Stimulated activated CD4-positive, alpha-beta T cell treated with anti-CD3 and anti-CD28 coated beads, TNF-alpha, amount 100 ng/mL, for 24 hours (primary cell): Measurements from ENCODE around the gene DOC2B.
"Not testable (repeated sequence)": the region's sequence is repeated elsewhere in the genome, so short reads cannot be mapped to it uniquely, and the experiment has no call there.

Experiments
- DNase-seq, 3 experiments: peaks; one replicate each; pipeline ENCODE4 v3.0.0-alpha.2; 2020; ENCODE audit warnings: low read depth in 3 of 3

The DOC2B gene

GRCh38 chr17:213286-214105 lies 32.0 kb upstream of the DOC2B start:
- DNase-seq, result no peak

GRCh38 chr17:210402-210801 lies 29.0 kb upstream of the DOC2B start:
- DNase-seq, result no peak

- DNase-seq, result no peak
These were observed 27.0 kb upstream of the DOC2B start for GRCh38 chr17:208429-208828.

- DNase-seq, result no peak
These were observed 26.3 kb upstream of the DOC2B start for GRCh38 chr17:207775-208174.

- DNase-seq, result no peak
These were observed 25.6 kb upstream of the DOC2B start for GRCh38 chr17:206941-207560.

GRCh38 chr17:206484-206883 lies 25.0 kb upstream of the DOC2B start:
- DNase-seq, result not testable (repeated sequence)

- DNase-seq, result no peak
These were observed 24.4 kb upstream of the DOC2B start for GRCh38 chr17:205817-206216.

GRCh38 chr17:205148-205669 lies 23.8 kb upstream of the DOC2B start:
- DNase-seq, result no peak

GRCh38 chr17:204427-205147 lies 23.1 kb upstream of the DOC2B start:
- DNase-seq, result no peak

- DNase-seq, result no peak
These were observed 21.1 kb upstream of the DOC2B start for GRCh38 chr17:202501-202951.

GRCh38 chr17:201736-202135 lies 20.3 kb upstream of the DOC2B start:
- not testable (repeated sequence) for DNase-seq

- DNase-seq, result not testable (repeated sequence)
These were observed 19.8 kb upstream of the DOC2B start for GRCh38 chr17:201257-201656.

GRCh38 chr17:200586-200985 lies 19.1 kb upstream of the DOC2B start:
- DNase-seq, result no peak

- no peak for DNase-seq
These were observed 18.5 kb upstream of the DOC2B start for GRCh38 chr17:199806-200545.

- DNase-seq, result no peak
These were observed 17.7 kb upstream of the DOC2B start for GRCh38 chr17:199191-199604.

GRCh38 chr17:198225-198624 lies 16.8 kb upstream of the DOC2B start:
- not testable (repeated sequence) for DNase-seq

- no peak for DNase-seq
These were observed 15.9 kb upstream of the DOC2B start for GRCh38 chr17:197352-197751.

GRCh38 chr17:194828-195602 lies 13.6 kb upstream of the DOC2B start:
- DNase-seq, result no peak

GRCh38 chr17:193841-194806 lies 12.7 kb upstream of the DOC2B start:
- DNase-seq, result no peak

GRCh38 chr17:193426-193810 lies 12.0 kb upstream of the DOC2B start:
- DNase-seq, result no peak
